ENCODE results near the gene TNKS2.

Gene TNKS2

GRCh38 chr10:91813251-91813650, 15.0 kb downstream of the TNKS2 start:
- Histone ChIP-seq H3K27me3 (ENCODE audit: control insufficient read depth, low read length) (no peaks in the 10 kb centered on the region), H3K4me1 (ENCODE audit: control insufficient read depth, low read length) (no peaks in the 10 kb centered on the region), H3K36me3 (ENCODE audit: control insufficient read depth, low read length) (peaks cover 62% of the 10 kb centered on the region), H4K20me1 (ENCODE audit: control insufficient read depth, insufficient read depth, low read depth, low read length) (no peaks in the 10 kb centered on the region), H3K9me3 (ENCODE audit: control insufficient read depth, insufficient read depth, low read length) (no peaks in the 10 kb centered on the region), H3K4me3 (ENCODE audit: low read length) (no peak overlapping the region), H3F3A (ENCODE audit: control insufficient read depth, insufficient read depth) (no peaks in the 10 kb centered on the region), H3K9me2 (replicated peaks; ENCODE audit: control insufficient read depth, low read length) (no peaks in the 10 kb centered on the region), H3K79me2 (ENCODE audit: control insufficient read depth, low read length) (peaks cover 59% of the 10 kb centered on the region), H3K27ac (ENCODE audit: low read depth, low read length) (no peak overlapping the region), H3K4me2 (ENCODE audit: low read length) (no peak overlapping the region)
- TF ChIP-seq EZH2phosphoT487 (IDR thresholded peaks at IDR 0.05; ENCODE audit: borderline replicate concordance, low read length) (no peak), CTCF (IDR thresholded peaks at IDR 0.05; ENCODE audit: low read depth, low read length, poor library complexity, severe bottlenecking) (no peak)

- H3F3A ChIP-seq (ENCODE audit: control insufficient read depth, insufficient read depth), result no peaks in the 10 kb centered on the region
- H3K4me2 ChIP-seq (ENCODE audit: low read length), result no peak overlapping the region
- peaks cover 26% of the 10 kb centered on the region for H3K79me2 ChIP-seq (ENCODE audit: control insufficient read depth, low read length)
- H3K4me1 ChIP-seq (ENCODE audit: control insufficient read depth, low read length), result no peaks in the 10 kb centered on the region
- H3K27me3 ChIP-seq (ENCODE audit: control insufficient read depth, low read length), result no peaks in the 10 kb centered on the region
- H3K9me2 ChIP-seq (replicated peaks; ENCODE audit: control insufficient read depth, low read length), result no peaks in the 10 kb centered on the region
- no peaks in the 10 kb centered on the region for H4K20me1 ChIP-seq (ENCODE audit: control insufficient read depth, insufficient read depth, low read depth, low read length)
- no peaks in the 10 kb centered on the region for H3K9me3 ChIP-seq (ENCODE audit: control insufficient read depth, insufficient read depth, low read length)
- peaks cover 82% of the 10 kb centered on the region for H3K36me3 ChIP-seq (ENCODE audit: control insufficient read depth, low read length)
- H3K4me3 ChIP-seq (ENCODE audit: low read length), result no peak overlapping the region
- H3K27ac ChIP-seq (ENCODE audit: low read depth, low read length), result no peak overlapping the region
- TF ChIP-seq EZH2phosphoT487 (IDR thresholded peaks at IDR 0.05; ENCODE audit: borderline replicate concordance, low read length) (no peak), CTCF (IDR thresholded peaks at IDR 0.05; ENCODE audit: low read depth, low read length, poor library complexity, severe bottlenecking) (no peak)
Measured at GRCh38 chr10:91816981-91817380, 18.8 kb downstream of the TNKS2 start.

GRCh38 chr10:91820144-91820543, 21.9 kb downstream of the TNKS2 start:
- H3K36me3 ChIP-seq (ENCODE audit: control insufficient read depth, low read length), result peaks cover 81% of the 10 kb centered on the region
- no peaks in the 10 kb centered on the region for H3K27me3 ChIP-seq (ENCODE audit: control insufficient read depth, low read length)
- TF ChIP-seq CTCF (IDR thresholded peaks at IDR 0.05; ENCODE audit: low read depth, low read length, poor library complexity, severe bottlenecking) (no peak), EZH2phosphoT487 (IDR thresholded peaks at IDR 0.05; ENCODE audit: borderline replicate concordance, low read length) (no peak)
- H3K4me2 ChIP-seq (ENCODE audit: low read length), result no peak overlapping the region
- H4K20me1 ChIP-seq (ENCODE audit: control insufficient read depth, insufficient read depth, low read depth, low read length), result no peaks in the 10 kb centered on the region
- H3K4me1 ChIP-seq (ENCODE audit: control insufficient read depth, low read length), result no peaks in the 10 kb centered on the region
- no peak overlapping the region for H3K27ac ChIP-seq (ENCODE audit: low read depth, low read length)
- no peaks in the 10 kb centered on the region for H3K9me3 ChIP-seq (ENCODE audit: control insufficient read depth, insufficient read depth, low read length)
- peaks cover under 1% of the 10 kb centered on the region; the same call in 1 of the 2 replicates for H3K79me2 ChIP-seq (ENCODE audit: control insufficient read depth, low read length)
- H3K9me2 ChIP-seq (replicated peaks; ENCODE audit: control insufficient read depth, low read length), result no peaks in the 10 kb centered on the region
- no peaks in the 10 kb centered on the region for H3F3A ChIP-seq (ENCODE audit: control insufficient read depth, insufficient read depth)
- H3K4me3 ChIP-seq (ENCODE audit: low read length), result no peak overlapping the region

- Histone ChIP-seq H3K36me3 (ENCODE audit: control insufficient read depth, low read length) (peaks cover 89% of the 10 kb centered on the region), H3K79me2 (ENCODE audit: control insufficient read depth, low read length) (no peaks in the 10 kb centered on the region), H3K4me3 (ENCODE audit: low read length) (no peak overlapping the region)
Measured at GRCh38 chr10:91824076-91824475, 25.9 kb downstream of the TNKS2 start.

More at GRCh38 chr10:91824076-91824475, 25.9 kb downstream of the TNKS2 start:
- Histone ChIP-seq H3K4me2 (ENCODE audit: low read length) (no peak overlapping the region), H4K20me1 (ENCODE audit: control insufficient read depth, insufficient read depth, low read depth, low read length) (no peaks in the 10 kb centered on the region), H3K9me2 (replicated peaks; ENCODE audit: control insufficient read depth, low read length) (no peaks in the 10 kb centered on the region), H3K27me3 (ENCODE audit: control insufficient read depth, low read length) (no peaks in the 10 kb centered on the region), H3F3A (ENCODE audit: control insufficient read depth, insufficient read depth) (peaks cover 3% of the 10 kb centered on the region), H3K4me1 (ENCODE audit: control insufficient read depth, low read length) (no peaks in the 10 kb centered on the region), H3K27ac (ENCODE audit: low read depth, low read length) (no peak overlapping the region), H3K9me3 (ENCODE audit: control insufficient read depth, insufficient read depth, low read length) (no peaks in the 10 kb centered on the region)
- no peak for TF ChIP-seq CTCF (IDR thresholded peaks at IDR 0.05; ENCODE audit: low read depth, low read length, poor library complexity, severe bottlenecking)
- no peak for TF ChIP-seq EZH2phosphoT487 (IDR thresholded peaks at IDR 0.05; ENCODE audit: borderline replicate concordance, low read length)

Measured in DOHH2 (cell line).